Right lobe of liver (tissue), 6 donors: ENCODE measurements around the gene DIPK1A. TPM values are rescaled to one million over a fixed set of nuclear protein-coding genes. Genes with fewer than 3 reads are reported as not detected.
A peak's percentile ranks its signal among the peaks of the same experiment; 100 is the strongest.

Experiments
- ATAC-seq, 4 donors: fragments of 200-7000 bp; cut with Tn5 transposase; one replicate each; pipeline ENCODE4 v1.9.1; 2020; ENCODE audit warnings: mild to moderate bottlenecking in 4 of 4, moderate library complexity in 4 of 4
- DNase-seq, 3 donors: peaks; one replicate each; pipeline ENCODE4 v3.0.0-alpha.2; 2020
- H3K27ac ChIP-seq, 3 donors: fragments of 200-600 bp; one replicate each; pipeline ENCODE4 v1.8.0; 2022
- H3K27me3 ChIP-seq, 2 donors: fragments of 200-600 bp; one replicate each; pipeline ENCODE4 v1.8.0; 2022
- H3K36me3 ChIP-seq, 4 donors: fragments of 200-600 bp; sonication (generic) in 1 of 4; one replicate each; pipeline versions ENCODE4 v1.5.1 to v1.8.0; 2017 to 2022; ENCODE audit warnings: control low read depth in 1 of 4
- H3K4me1 ChIP-seq, 4 donors: fragments of 200-600 bp; sonication (generic) in 1 of 4; one replicate each; pipeline versions ENCODE4 v1.5.1 to v1.8.0; 2017 to 2022; ENCODE audit warnings: control low read depth in 1 of 4
- H3K4me3 ChIP-seq, 3 donors: fragments of 200-600 bp; one replicate each; pipeline ENCODE4 v1.8.0; 2022
- H3K9me3 ChIP-seq, 4 donors: fragments of 200-600 bp; sonication (generic) in 1 of 4; one replicate each; pipeline versions ENCODE4 v1.5.1 to v1.8.0; 2017 to 2022; ENCODE audit warnings: control low read depth in 1 of 4
- CTCF ChIP-seq, 4 donors: fragments of 200-600 bp in 3 of 4; fragments of 450-650 bp in 1 of 4; IDR thresholded peaks; one replicate each; pipeline versions ENCODE4 v1.5.1 to v1.8.0; 2016 to 2022; ENCODE audit warnings: antibody characterized with exemption in 4 of 4, mild to moderate bottlenecking in 2 of 4
- POLR2A ChIP-seq: fragments of 450-650 bp; IDR thresholded peaks from one replicate; pipeline ENCODE4 v1.6.1; 2017; ENCODE audit warnings: antibody characterized with exemption, mild to moderate bottlenecking
- WGBS: methylation state at CpG from one replicate; pipeline ENCODE4 v1.1.6; 2018; ENCODE audit warnings: low coverage, low lambda C conversion rate; ENCODE audit not compliant: insufficient coverage; ENCODE audit errors: missing lambda C conversion rate; 5-methylcytosine and 5-hydroxymethylcytosine counted together
- intact Hi-C, 2 donors: fragments of 100-400 bp; cut with DNase I; formaldehyde crosslinking; loops; one replicate each; pipeline versions ENCODE4 v1.11.2 to v1.14.1; 2022
- total RNA-seq, 6 experiments: library from RNA; depleted of rRNA in 2 of 6; stranded (reverse); fragments of >200 nt in 2 of 6; fragmentation: NEBNext Ultra II Directional in 3 of 6; extraction: Animal tissue kit (Norgen Biotek cat#: 25700) in 3 of 6; gene quantifications; one replicate each; pipeline versions ENCODE4 v1.1.0 to v1.2.4, GENCODE V29; 2016 to 2023
- donor health status: DM: no; HTN: yes; CAD: no.
- donor health status: DM: no; HTN: no; CAD: no.
- donor health status: DM: no; HTN: no; CAD: no.
- donor health status: DM: no; HTN: yes; CAD: no.
- donor health status: DM: no; HTN: yes; CAD: no.

Gene DIPK1A
- total RNA-seq, 6 experiments from 2014 or later, result 10.8 to 25.3 (median 15.1) TPM

GRCh38 chr1:92915547-92915946, 45.7 kb downstream of the DIPK1A start:
- Histone ChIP-seq H3K9me3 (no peaks in the 10 kb centered on the region), H3K36me3 (no peaks in the 10 kb centered on the region), H3K27me3 (no peaks in the 10 kb centered on the region), H3K27ac (no peak overlapping the region), H3K4me3 (no peak overlapping the region), H3K4me1 (peaks cover 0 to 18% (median 7%) of the 10 kb centered on the region in 4 donors)
- ATAC-seq (peak in 3 of 4 donors; percentile 50 to 64 (median 53)), DNase-seq (no peak)
- intact Hi-C loops, result no loop called here
- no peak for TF ChIP-seq CTCF (IDR thresholded peaks at IDR 0.05)
- TF ChIP-seq POLR2A, result no peak
- WGBS, result 44% methylated on average over 1 of the region's 1 CpG

- Histone ChIP-seq H3K27me3 (no peaks in the 10 kb centered on the region), H3K4me1 (peaks cover 0 to 18% (median 8%) of the 10 kb centered on the region in 4 donors), H3K9me3 (no peaks in the 10 kb centered on the region), H3K36me3 (no peaks in the 10 kb centered on the region), H3K4me3 (no peak overlapping the region), H3K27ac (no peak overlapping the region)
- DNase-seq (no peak), ATAC-seq (peak; percentile 54 to 68 (median 58))
- 71% methylated on average over 3 of the region's 3 CpGs for WGBS
- TF ChIP-seq POLR2A, result no peak
- TF ChIP-seq CTCF (IDR thresholded peaks at IDR 0.05), result no peak
- intact Hi-C loops, result no loop called here
Observed at GRCh38 chr1:92913093-92913819, 48.0 kb downstream of the DIPK1A start.

- H3K9me3 ChIP-seq, result no peaks in the 10 kb centered on the region
- H3K36me3 ChIP-seq, result no peaks in the 10 kb centered on the region
- H3K27me3 ChIP-seq, result no peaks in the 10 kb centered on the region
- WGBS, result 45% methylated on average over 4 of the region's 4 CpGs
- no peak for ATAC-seq
- no peak for TF ChIP-seq CTCF (IDR thresholded peaks at IDR 0.05)
- no peak overlapping the region for H3K27ac ChIP-seq
- H3K4me1 ChIP-seq, result peaks cover 0 to 20% (median 5%) of the 10 kb centered on the region in 4 donors
- intact Hi-C loops, result no loop called here
- no peak overlapping the region for H3K4me3 ChIP-seq
- no peak for DNase-seq
Observed at GRCh38 chr1:92910081-92910480, 51.2 kb downstream of the DIPK1A start.

GRCh38 chr1:92909321-92909720, 51.9 kb downstream of the DIPK1A start:
- no peaks in the 10 kb centered on the region for H3K36me3 ChIP-seq
- no peaks in the 10 kb centered on the region for H3K27me3 ChIP-seq
- DNase-seq (no peak), ATAC-seq (peak in 2 of 4 donors; percentile 45 to 72)
- intact Hi-C loops, result no loop called here
- TF ChIP-seq POLR2A (no peak), CTCF (IDR thresholded peaks at IDR 0.05) (no peak)
- no peak overlapping the region for H3K4me3 ChIP-seq
- peaks cover 0 to 20% (median 5%) of the 10 kb centered on the region in 4 donors for H3K4me1 ChIP-seq
- H3K27ac ChIP-seq, result no peak overlapping the region
- H3K9me3 ChIP-seq, result no peaks in the 10 kb centered on the region
- 86% methylated on average over 3 of the region's 3 CpGs for WGBS
